CD14-positive monocyte (primary cell): ENCODE results near the gene HTR5A. TPM values are rescaled to one million over a fixed set of nuclear protein-coding genes. Genes with fewer than 3 reads are reported as not detected.

Experiments
- DNase-seq, 3 donors: peaks; one replicate each; pipeline ENCODE4 v3.0.0-alpha.2; 2011 to 2022
- H2AFZ ChIP-seq: 2 replicates; pipeline ENCODE4 v1.6.0; 2012; ENCODE audit warnings: mild to moderate bottlenecking, low read depth, low read length, inconsistent platforms; ENCODE audit not compliant: insufficient read depth, poor library complexity, severe bottlenecking
- H3K27ac ChIP-seq, 2 donors: 1 replicate in 1 of 2; 2 replicates in 1 of 2; pipeline ENCODE4 v1.5.1; 2012 to 2013; ENCODE audit warnings: low read length in 2 of 2, control low read depth in 1 of 2, inconsistent platforms in 1 of 2, low read depth in 1 of 2, mild to moderate bottlenecking in 1 of 2
- H3K27me3 ChIP-seq, 2 donors: one replicate each; pipeline versions ENCODE4 v1.6.0 to v1.6.1; 2011 to 2013; ENCODE audit warnings: low read length in 2 of 2; ENCODE audit not compliant: control insufficient read depth in 2 of 2, insufficient read depth in 2 of 2
- H3K36me3 ChIP-seq, 2 donors: replicated peaks in 1 of 2; 1 replicate in 1 of 2; 2 replicates in 1 of 2; pipeline versions ENCODE4 v1.5.1 to v1.6.1; 2012 to 2013; ENCODE audit warnings: low read length in 2 of 2, control low read depth in 1 of 2, inconsistent platforms in 1 of 2, mild to moderate bottlenecking in 1 of 2; ENCODE audit not compliant: insufficient read depth in 2 of 2, control insufficient read depth in 1 of 2
- H3K4me1 ChIP-seq, 2 donors: 1 replicate in 1 of 2; 2 replicates in 1 of 2; pipeline versions ENCODE4 v1.5.1 to v1.6.1; 2012 to 2013; ENCODE audit warnings: low read length in 2 of 2, control low read depth in 1 of 2, inconsistent platforms in 1 of 2, mild to moderate bottlenecking in 1 of 2, moderate library complexity in 1 of 2; ENCODE audit not compliant: insufficient read depth in 2 of 2, control insufficient read depth in 1 of 2
- H3K4me2 ChIP-seq: replicated peaks from 2 replicates; pipeline ENCODE3; 2012; ENCODE audit warnings: low read length, moderate library complexity, mild to moderate bottlenecking; ENCODE audit not compliant: poor library complexity, severe bottlenecking; ENCODE audit errors: extremely low read depth
- H3K4me3 ChIP-seq, 3 experiments: fragments of 200-600 bp in 1 of 3; sonication (generic) in 1 of 3; replicated peaks in 1 of 3; 1 replicate in 2 of 3; 2 replicates in 1 of 3; pipeline ENCODE4 v1.5.1; 2011 to 2013; ENCODE audit warnings: low read length in 3 of 3, mild to moderate bottlenecking in 3 of 3, control low read depth in 2 of 3, low read depth in 2 of 3, inconsistent platforms in 1 of 3, moderate library complexity in 1 of 3
- H3K79me2 ChIP-seq: 2 replicates; pipeline ENCODE4 v1.6.0; 2012; ENCODE audit warnings: mild to moderate bottlenecking, control low read depth, inconsistent platforms, low read length, moderate library complexity; ENCODE audit not compliant: insufficient read depth
- H3K9ac ChIP-seq: 2 replicates; pipeline ENCODE4 v1.6.0; 2017; ENCODE audit warnings: low read length, mild to moderate bottlenecking; ENCODE audit not compliant: insufficient read depth, poor library complexity, severe bottlenecking
- H3K9me3 ChIP-seq, 2 donors: replicated peaks in 1 of 2; 1 replicate in 1 of 2; 2 replicates in 1 of 2; pipeline versions ENCODE4 v1.5.1 to v1.6.1; 2012 to 2013; ENCODE audit warnings: low read length in 2 of 2, control low read depth in 1 of 2; ENCODE audit not compliant: control insufficient read depth in 1 of 2, insufficient read depth in 1 of 2
- H4K20me1 ChIP-seq: 2 replicates; pipeline ENCODE4 v1.6.0; 2012; ENCODE audit warnings: mild to moderate bottlenecking, low read length, control low read depth, moderate library complexity; ENCODE audit not compliant: insufficient read depth
- H3K27ac Mint-ChIP-seq, 7 donors: one replicate each; pipeline ENCODE4 v1.8.0; 2020; ENCODE audit warnings: mild to moderate bottlenecking in 7 of 7, mixed read lengths in 7 of 7, moderate library complexity in 6 of 7, inconsistent platforms in 2 of 7
- H3K27me3 Mint-ChIP-seq, 3 donors: one replicate each; pipeline ENCODE4 v1.8.0; 2021 to 2022; ENCODE audit warnings: low read depth in 3 of 3, mild to moderate bottlenecking in 3 of 3, mixed read lengths in 3 of 3, moderate library complexity in 3 of 3, inconsistent platforms in 1 of 3
- H3K36me3 Mint-ChIP-seq, 2 donors: one replicate each; pipeline ENCODE4 v1.8.0; 2020; ENCODE audit warnings: mixed read lengths in 2 of 2, inconsistent platforms in 1 of 2, mild to moderate bottlenecking in 1 of 2
- H3K4me1 Mint-ChIP-seq: one replicate; pipeline ENCODE4 v1.8.0; 2020; ENCODE audit warnings: mild to moderate bottlenecking, mixed read lengths
- H3K4me3 Mint-ChIP-seq, 2 donors: one replicate each; pipeline ENCODE4 v1.8.0; 2020; ENCODE audit warnings: mild to moderate bottlenecking in 2 of 2, mixed read lengths in 2 of 2, moderate library complexity in 1 of 2
- H3K9me3 Mint-ChIP-seq, 7 donors: one replicate each; pipeline ENCODE4 v1.8.0; 2020 to 2022; ENCODE audit warnings: mixed read lengths in 7 of 7, mild to moderate bottlenecking in 6 of 7, moderate library complexity in 6 of 7, inconsistent platforms in 2 of 7
- CTCF ChIP-seq: fragments of 200-600 bp; IDR thresholded peaks from one replicate; pipeline ENCODE4 v1.8.0; 2022; ENCODE audit warnings: antibody characterized with exemption, mild to moderate bottlenecking
- WGBS: methylation state at CpG from one replicate; pipeline ENCODE4 v1.1.5; 2013; ENCODE audit warnings: missing lambda C conversion rate; ENCODE audit not compliant: insufficient coverage; 5-methylcytosine and 5-hydroxymethylcytosine counted together
- intact Hi-C, 2 donors: fragments of 100-400 bp; cut with micrococcal nuclease; formaldehyde crosslinking; loops; one replicate each; pipeline versions ENCODE4 v1.15.0 to v1.15.1; 2023
- polyA plus RNA-seq, 3 donors: library from polyadenylated mRNA; depleted of rRNA in 1 of 3; unstranded in 2 of 3; stranded (reverse) in 1 of 3; fragments of 300-500 nt in 2 of 3; fragments of >200 nt in 1 of 3; fragmentation: Illumina TruSeq in 2 of 3; gene quantifications; 1 replicate in 2 of 3; 2 replicates in 1 of 3; pipeline ENCODE4 v1.2.3, GENCODE V29; 2012 to 2021

The HTR5A gene
- polyA plus RNA-seq, 3 donors = not detected

GRCh38 chr7:155129789-155130188 lies 59.7 kb downstream of the HTR5A start:
- no peaks in the 10 kb centered on the region for H3K4me1 Mint-ChIP-seq
- H2AFZ ChIP-seq = no peak overlapping the region
- no peak for TF ChIP-seq CTCF
- no peaks in the 10 kb centered on the region for H3K36me3 ChIP-seq
- H3K9me3 ChIP-seq = peaks cover 0 to 3% of the 10 kb centered on the region in 2 donors
- H3K9me3 Mint-ChIP-seq = peaks cover 2 to 9% (median 4%) of the 10 kb centered on the region in 7 donors
- H3K4me1 ChIP-seq = no peaks in the 10 kb centered on the region
- no peak overlapping the region for H3K9ac ChIP-seq
- H3K4me2 ChIP-seq = no peak overlapping the region
- WGBS = 89% methylated on average over 6 of the region's 7 CpGs
- no peaks in the 10 kb centered on the region for H3K79me2 ChIP-seq
- H3K27ac ChIP-seq = no peak overlapping the region
- intact Hi-C loops = no loop called here
- DNase-seq = no peak
- no peaks in the 10 kb centered on the region for H3K36me3 Mint-ChIP-seq
- no peak overlapping the region for H3K4me3 ChIP-seq
- no peak overlapping the region for H3K4me3 Mint-ChIP-seq
- peaks cover 2 to 9% (median 3%) of the 10 kb centered on the region in 3 donors for H3K27me3 Mint-ChIP-seq
- H3K27ac Mint-ChIP-seq = no peak overlapping the region
- no peaks in the 10 kb centered on the region for H4K20me1 ChIP-seq
- H3K27me3 ChIP-seq = no peaks in the 10 kb centered on the region

- H3K36me3 ChIP-seq = no peaks in the 10 kb centered on the region
- no peaks in the 10 kb centered on the region for H3K27me3 ChIP-seq
- 95% methylated on average over 14 of the region's 14 CpGs for whole genome bisulfite sequencing
- H3K4me1 Mint-ChIP-seq = no peaks in the 10 kb centered on the region
- TF ChIP-seq CTCF = no peak
- intact Hi-C loops = no loop called here
- H3K27me3 Mint-ChIP-seq = peaks cover 2 to 9% (median 3%) of the 10 kb centered on the region in 3 donors
- H3K4me1 ChIP-seq = no peaks in the 10 kb centered on the region
- H4K20me1 ChIP-seq = no peaks in the 10 kb centered on the region
- H3K27ac Mint-ChIP-seq = no peak overlapping the region
- H3K9ac ChIP-seq = no peak overlapping the region
- H3K36me3 Mint-ChIP-seq = no peaks in the 10 kb centered on the region
- peaks cover 2 to 7% (median 4%) of the 10 kb centered on the region in 7 donors for H3K9me3 Mint-ChIP-seq
- H3K4me3 Mint-ChIP-seq = no peak overlapping the region
- no peaks in the 10 kb centered on the region for H3K9me3 ChIP-seq
- H3K79me2 ChIP-seq = no peaks in the 10 kb centered on the region
- no peak overlapping the region for H3K4me3 ChIP-seq
- H2AFZ ChIP-seq = no peak overlapping the region
- H3K4me2 ChIP-seq = no peak overlapping the region
- no peak for DNase-seq
- H3K27ac ChIP-seq = no peak overlapping the region
Observed at GRCh38 chr7:155130493-155130892, 60.4 kb downstream of the HTR5A start.
